Tibial nerve (tissue), 3 donors: ENCODE data around the gene RARB.

Source experiments
- CTCF ChIP-seq, 5 experiments: fragments of 200-600 bp in 3 of 5; fragments of 450-650 bp in 2 of 5; sonication (generic) in 3 of 5; IDR thresholded peaks; one replicate each; pipeline ENCODE4 v1.5.1; 2016 to 2019; ENCODE audit warnings: antibody characterized with exemption in 5 of 5, mild to moderate bottlenecking in 3 of 5, moderate library complexity in 2 of 5
- POLR2A ChIP-seq, 2 donors: fragments of 450-650 bp; IDR thresholded peaks; one replicate each; pipeline ENCODE4 v1.6.1; 2017; ENCODE audit warnings: antibody characterized with exemption in 2 of 2, mild to moderate bottlenecking in 2 of 2, moderate library complexity in 2 of 2

GRCh38 chr3:25576831-25577454, 148.9 kb downstream of the RARB start:
- TF ChIP-seq POLR2A (IDR thresholded peaks at IDR 0.05) (no peak), CTCF (IDR thresholded peaks at IDR 0.05) (no peak)
